ENCODE measurements around the gene FAM81A.

DNA sequence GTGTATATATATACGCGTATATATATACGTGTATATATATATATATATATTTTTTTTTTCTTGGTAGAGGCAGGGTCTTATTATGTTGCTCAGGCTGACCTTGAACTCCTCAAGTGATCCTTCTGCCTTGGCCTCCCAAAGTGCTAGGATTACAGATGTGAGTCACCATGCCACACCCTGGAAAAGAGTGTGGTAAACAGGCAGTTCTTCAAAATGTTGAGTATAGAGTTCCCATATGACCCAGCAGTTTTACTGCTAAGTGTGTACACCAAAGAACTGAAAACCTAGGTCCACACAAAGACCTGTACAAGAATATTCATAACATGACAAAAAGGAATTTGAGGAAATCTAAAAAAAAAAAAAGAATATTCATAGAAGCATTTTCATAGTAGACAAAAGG is 101.8 kb downstream of the FAM81A start:
- TF ChIP-seq RNF2 (IDR thresholded peaks at IDR 0.05; ENCODE audit: borderline replicate concordance, low read depth) = no peak
- TF ChIP-seq, protein P1, sequence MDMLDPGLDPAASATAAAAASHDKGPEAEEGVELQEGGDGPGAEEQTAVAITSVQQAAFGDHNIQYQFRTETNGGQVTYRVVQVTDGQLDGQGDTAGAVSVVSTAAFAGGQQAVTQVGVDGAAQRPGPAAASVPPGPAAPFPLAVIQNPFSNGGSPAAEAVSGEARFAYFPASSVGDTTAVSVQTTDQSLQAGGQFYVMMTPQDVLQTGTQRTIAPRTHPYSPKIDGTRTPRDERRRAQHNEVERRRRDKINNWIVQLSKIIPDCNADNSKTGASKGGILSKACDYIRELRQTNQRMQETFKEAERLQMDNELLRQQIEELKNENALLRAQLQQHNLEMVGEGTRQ (IDR thresholded peaks at IDR 0.05) = no peak
- TF ChIP-seq SREBF2 (IDR thresholded peaks at IDR 0.05) = no peak
- TF ChIP-seq MAFK (IDR thresholded peaks at IDR 0.05; ENCODE audit: partially characterized antibody) = peak; percentile 63
- no peak for TF ChIP-seq BHLHE40 (IDR thresholded peaks at IDR 0.05; ENCODE audit: low read depth, low read length)
- no peak for TF ChIP-seq ZFP36 (IDR thresholded peaks at IDR 0.05; ENCODE audit: borderline replicate concordance, partially characterized antibody)
- TF ChIP-seq, protein P2, sequence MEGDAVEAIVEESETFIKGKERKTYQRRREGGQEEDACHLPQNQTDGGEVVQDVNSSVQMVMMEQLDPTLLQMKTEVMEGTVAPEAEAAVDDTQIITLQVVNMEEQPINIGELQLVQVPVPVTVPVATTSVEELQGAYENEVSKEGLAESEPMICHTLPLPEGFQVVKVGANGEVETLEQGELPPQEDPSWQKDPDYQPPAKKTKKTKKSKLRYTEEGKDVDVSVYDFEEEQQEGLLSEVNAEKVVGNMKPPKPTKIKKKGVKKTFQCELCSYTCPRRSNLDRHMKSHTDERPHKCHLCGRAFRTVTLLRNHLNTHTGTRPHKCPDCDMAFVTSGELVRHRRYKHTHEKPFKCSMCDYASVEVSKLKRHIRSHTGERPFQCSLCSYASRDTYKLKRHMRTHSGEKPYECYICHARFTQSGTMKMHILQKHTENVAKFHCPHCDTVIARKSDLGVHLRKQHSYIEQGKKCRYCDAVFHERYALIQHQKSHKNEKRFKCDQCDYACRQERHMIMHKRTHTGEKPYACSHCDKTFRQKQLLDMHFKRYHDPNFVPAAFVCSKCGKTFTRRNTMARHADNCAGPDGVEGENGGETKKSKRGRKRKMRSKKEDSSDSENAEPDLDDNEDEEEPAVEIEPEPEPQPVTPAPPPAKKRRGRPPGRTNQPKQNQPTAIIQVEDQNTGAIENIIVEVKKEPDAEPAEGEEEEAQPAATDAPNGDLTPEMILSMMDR (IDR thresholded peaks at IDR 0.05) = no peak
- TF ChIP-seq CEBPB (IDR thresholded peaks at IDR 0.05) = no peak
- no peak for TF ChIP-seq POLR2AphosphoS2 (conservative IDR thresholded peaks at IDR 0.05; ENCODE audit: low read length)
- no peak for TF ChIP-seq CHD4 (IDR thresholded peaks at IDR 0.05; ENCODE audit: borderline replicate concordance)
